Cardiac ventricle fibroblast (primary cell): Measurements from ENCODE around the gene RECQL. TPM values are rescaled to one million over a fixed set of nuclear protein-coding genes. Genes with fewer than 3 reads are reported as not detected.

Source experiments
- total RNA-seq: library from RNA; depleted of rRNA; stranded (reverse); fragments of >200 nt; gene quantifications from 2 replicates; pipeline ENCODE4 v1.2.3, GENCODE V29; 2015

Gene RECQL
- total RNA-seq, result 27.1 and 30.1 TPM in 2 replicates

GRCh38 chr12:21501258-21502163 is at the start of gene RECQL, which contains the start of gene GOLT1B:
RECQL (minus strand) TSS chr12:21501635; CDS start chr12:21499570, 2,065 bp downstream.
GOLT1B (plus strand) TSS chr12:21501789; CDS start chr12:21501924, 135 bp downstream.

DNA sequence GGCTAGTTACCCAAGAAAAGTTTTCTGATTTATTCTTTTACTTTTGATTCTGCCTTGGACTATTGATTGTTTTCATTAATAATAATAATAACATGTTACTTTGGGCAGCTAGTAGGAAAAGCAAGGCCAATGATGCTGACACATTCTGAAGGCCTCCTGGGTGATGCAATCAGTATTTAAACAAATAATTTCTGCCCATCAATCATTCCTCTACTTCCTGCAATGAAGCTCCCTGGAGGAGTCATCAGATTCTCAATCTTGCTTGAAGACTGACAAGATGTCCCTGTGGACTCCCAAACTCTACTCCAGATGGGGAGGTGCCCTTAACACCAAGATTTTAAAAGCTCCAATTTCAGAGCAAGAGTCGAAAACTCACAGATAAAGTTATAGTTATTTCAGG is 24.6 kb upstream of the RECQL start, which contains the start of gene SPX:
Gene SPX, plus strand, starts transcription at position 244 of the 400 bp plus-strand sequence. CDS start 177 bp downstream, outside the sequence.

Other genes with a start within 250 kb of the RECQL start
- not detected in 2 replicates for gene SLCO1A2, start 166.7 kb downstream of the RECQL start, total RNA-seq
- gene IAPP, start 128.7 kb downstream of the RECQL start, total RNA-seq, result not detected in 2 replicates
- gene PYROXD1, start 64.0 kb downstream of the RECQL start, total RNA-seq, result 5.8 and 8.5 TPM in 2 replicates
- gene GOLT1B, start 154 bp upstream of the RECQL start, total RNA-seq, result 29.0 and 33.4 TPM in 2 replicates
- 1.9 TPM in 1 of 2 replicates, not detected in the other for gene SPX, start 24.7 kb upstream of the RECQL start, total RNA-seq
- not detected in 2 replicates for gene GYS2, start 103.2 kb upstream of the RECQL start, total RNA-seq
- gene LDHB, start 156.2 kb upstream of the RECQL start, total RNA-seq, result 399 and 436 TPM in 2 replicates